KMS-11 (cell line): ENCODE results near the gene SHC2.

Source experiments
- H2AFZ ChIP-seq: fragments of 200-600 bp; sonication (generic); 2 replicates; pipeline ENCODE4 v1.6.1; 2016; ENCODE audit warnings: antibody characterized with exemption, mixed run types, low read depth
- H3K27ac ChIP-seq: fragments of 200-600 bp; sonication (generic); 2 replicates; pipeline ENCODE4 v1.6.1; 2016; ENCODE audit warnings: mild to moderate bottlenecking, mixed run types
- H3K27me3 ChIP-seq: fragments of 200-600 bp; sonication (generic); 2 replicates; pipeline ENCODE4 v1.6.1; 2017; ENCODE audit warnings: mild to moderate bottlenecking, low read depth, mixed run types, moderate library complexity; ENCODE audit not compliant: insufficient read depth
- H3K36me3 ChIP-seq: fragments of 200-600 bp; sonication (generic); 2 replicates; pipeline ENCODE4 v1.6.1; 2017; ENCODE audit warnings: mild to moderate bottlenecking, mixed run types; ENCODE audit not compliant: insufficient read depth
- H3K4me1 ChIP-seq: fragments of 200-600 bp; sonication (generic); 2 replicates; pipeline ENCODE4 v1.6.1; 2016; ENCODE audit warnings: mild to moderate bottlenecking, low read depth, mixed run types; ENCODE audit not compliant: poor library complexity, severe bottlenecking
- H3K4me2 ChIP-seq: fragments of 200-600 bp; sonication (generic); 2 replicates; pipeline ENCODE4 v1.7.0; 2016; ENCODE audit warnings: mild to moderate bottlenecking, mixed run types
- H3K4me3 ChIP-seq: fragments of 200-600 bp; sonication (generic); IDR thresholded peaks from 2 replicates; pipeline ENCODE4 v1.6.1; 2017; ENCODE audit warnings: low read depth, low read length, mixed read lengths; ENCODE audit not compliant: insufficient read depth
- H3K79me2 ChIP-seq: fragments of 200-600 bp; sonication (generic); 2 replicates; pipeline ENCODE4 v1.6.1; 2016; ENCODE audit warnings: low read depth, mixed run types; ENCODE audit not compliant: insufficient read depth
- H3K9ac ChIP-seq: fragments of 200-600 bp; sonication (generic); 2 replicates; pipeline ENCODE4 v1.6.1; 2016; ENCODE audit warnings: mild to moderate bottlenecking, mixed run types
- H4K20me1 ChIP-seq: fragments of 200-600 bp; sonication (generic); 2 replicates; pipeline ENCODE4 v1.6.1; 2016; ENCODE audit warnings: mild to moderate bottlenecking, mixed run types; ENCODE audit not compliant: insufficient read depth
- TF ChIP-seq, protein P1 (sequence below): fragments of 200-600 bp; sonication (generic); conservative IDR thresholded peaks from 2 replicates; pipeline ENCODE4 v1.6.1; 2017; ENCODE audit warnings: low read depth, mild to moderate bottlenecking, antibody characterized with exemption, low read length, moderate library complexity, mixed read lengths

The SHC2 gene, protein sequence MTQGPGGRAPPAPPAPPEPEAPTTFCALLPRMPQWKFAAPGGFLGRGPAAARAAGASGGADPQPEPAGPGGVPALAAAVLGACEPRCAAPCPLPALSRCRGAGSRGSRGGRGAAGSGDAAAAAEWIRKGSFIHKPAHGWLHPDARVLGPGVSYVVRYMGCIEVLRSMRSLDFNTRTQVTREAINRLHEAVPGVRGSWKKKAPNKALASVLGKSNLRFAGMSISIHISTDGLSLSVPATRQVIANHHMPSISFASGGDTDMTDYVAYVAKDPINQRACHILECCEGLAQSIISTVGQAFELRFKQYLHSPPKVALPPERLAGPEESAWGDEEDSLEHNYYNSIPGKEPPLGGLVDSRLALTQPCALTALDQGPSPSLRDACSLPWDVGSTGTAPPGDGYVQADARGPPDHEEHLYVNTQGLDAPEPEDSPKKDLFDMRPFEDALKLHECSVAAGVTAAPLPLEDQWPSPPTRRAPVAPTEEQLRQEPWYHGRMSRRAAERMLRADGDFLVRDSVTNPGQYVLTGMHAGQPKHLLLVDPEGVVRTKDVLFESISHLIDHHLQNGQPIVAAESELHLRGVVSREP

DNA sequence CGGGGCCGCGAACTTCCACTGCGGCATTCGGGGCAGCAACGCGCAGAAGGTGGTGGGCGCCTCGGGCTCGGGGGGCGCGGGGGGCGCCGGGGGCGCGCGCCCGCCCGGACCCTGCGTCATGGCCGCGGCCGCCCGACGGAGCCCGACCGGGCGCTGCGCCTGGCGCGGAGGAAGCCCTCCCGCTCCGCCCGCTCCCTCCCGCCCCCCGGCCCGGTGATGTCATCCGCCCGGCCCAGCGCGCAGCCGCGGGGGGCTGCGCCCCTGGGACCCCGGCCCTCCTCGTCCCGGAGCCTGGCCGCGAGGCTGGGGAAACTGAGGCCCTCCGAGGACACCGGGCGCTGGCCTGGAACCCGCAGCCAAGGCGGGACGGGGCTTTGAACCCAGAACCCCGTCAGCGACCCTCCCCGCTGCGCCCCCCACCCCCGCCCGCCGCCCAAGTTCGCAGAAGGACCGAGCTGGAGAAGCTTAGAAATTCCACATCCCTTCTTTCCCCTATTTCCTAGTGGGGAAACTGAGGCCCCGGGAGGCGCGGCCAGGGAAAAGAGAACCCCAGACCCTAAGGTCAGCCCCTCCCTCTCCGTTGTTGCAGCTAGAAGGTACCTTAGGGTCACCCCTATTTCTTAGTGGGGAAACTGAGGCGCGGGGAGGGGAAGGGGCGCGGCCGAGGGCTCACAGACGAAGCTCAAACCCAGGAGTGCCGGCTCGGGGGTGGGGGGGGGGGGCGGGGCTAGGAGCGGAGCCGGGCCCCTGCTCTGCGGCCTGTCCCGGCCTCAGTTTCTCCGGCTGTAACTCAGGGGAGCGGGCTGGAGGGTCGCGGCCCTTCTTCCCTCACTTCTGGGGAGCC, at the start of gene SHC2:
Gene SHC2 (minus strand): TSS at position 157 of the 844 bp plus-strand sequence. CDS start 37 bp downstream, at position 120.
- no peak within 1 kb of the TSS for H3K27ac ChIP-seq
- no peak within 1 kb of the TSS for H3K4me3 ChIP-seq
- H3K4me1 ChIP-seq = no peaks in the 10 kb centered on the region
- TF ChIP-seq, protein P1, sequence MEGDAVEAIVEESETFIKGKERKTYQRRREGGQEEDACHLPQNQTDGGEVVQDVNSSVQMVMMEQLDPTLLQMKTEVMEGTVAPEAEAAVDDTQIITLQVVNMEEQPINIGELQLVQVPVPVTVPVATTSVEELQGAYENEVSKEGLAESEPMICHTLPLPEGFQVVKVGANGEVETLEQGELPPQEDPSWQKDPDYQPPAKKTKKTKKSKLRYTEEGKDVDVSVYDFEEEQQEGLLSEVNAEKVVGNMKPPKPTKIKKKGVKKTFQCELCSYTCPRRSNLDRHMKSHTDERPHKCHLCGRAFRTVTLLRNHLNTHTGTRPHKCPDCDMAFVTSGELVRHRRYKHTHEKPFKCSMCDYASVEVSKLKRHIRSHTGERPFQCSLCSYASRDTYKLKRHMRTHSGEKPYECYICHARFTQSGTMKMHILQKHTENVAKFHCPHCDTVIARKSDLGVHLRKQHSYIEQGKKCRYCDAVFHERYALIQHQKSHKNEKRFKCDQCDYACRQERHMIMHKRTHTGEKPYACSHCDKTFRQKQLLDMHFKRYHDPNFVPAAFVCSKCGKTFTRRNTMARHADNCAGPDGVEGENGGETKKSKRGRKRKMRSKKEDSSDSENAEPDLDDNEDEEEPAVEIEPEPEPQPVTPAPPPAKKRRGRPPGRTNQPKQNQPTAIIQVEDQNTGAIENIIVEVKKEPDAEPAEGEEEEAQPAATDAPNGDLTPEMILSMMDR = no peak
- no peak within 1 kb of the TSS for H2AFZ ChIP-seq
- no peak within 1 kb of the TSS for H3K4me2 ChIP-seq
- peaks cover 2% of the 10 kb centered on the region; the same call in 1 of the 2 replicates for H3K27me3 ChIP-seq
- no peak within 1 kb of the TSS for H3K9ac ChIP-seq
- no peaks in the 10 kb centered on the region for H4K20me1 ChIP-seq
- no peaks in the 10 kb centered on the region for H3K79me2 ChIP-seq
- no peaks in the 10 kb centered on the region for H3K36me3 ChIP-seq

DNA sequence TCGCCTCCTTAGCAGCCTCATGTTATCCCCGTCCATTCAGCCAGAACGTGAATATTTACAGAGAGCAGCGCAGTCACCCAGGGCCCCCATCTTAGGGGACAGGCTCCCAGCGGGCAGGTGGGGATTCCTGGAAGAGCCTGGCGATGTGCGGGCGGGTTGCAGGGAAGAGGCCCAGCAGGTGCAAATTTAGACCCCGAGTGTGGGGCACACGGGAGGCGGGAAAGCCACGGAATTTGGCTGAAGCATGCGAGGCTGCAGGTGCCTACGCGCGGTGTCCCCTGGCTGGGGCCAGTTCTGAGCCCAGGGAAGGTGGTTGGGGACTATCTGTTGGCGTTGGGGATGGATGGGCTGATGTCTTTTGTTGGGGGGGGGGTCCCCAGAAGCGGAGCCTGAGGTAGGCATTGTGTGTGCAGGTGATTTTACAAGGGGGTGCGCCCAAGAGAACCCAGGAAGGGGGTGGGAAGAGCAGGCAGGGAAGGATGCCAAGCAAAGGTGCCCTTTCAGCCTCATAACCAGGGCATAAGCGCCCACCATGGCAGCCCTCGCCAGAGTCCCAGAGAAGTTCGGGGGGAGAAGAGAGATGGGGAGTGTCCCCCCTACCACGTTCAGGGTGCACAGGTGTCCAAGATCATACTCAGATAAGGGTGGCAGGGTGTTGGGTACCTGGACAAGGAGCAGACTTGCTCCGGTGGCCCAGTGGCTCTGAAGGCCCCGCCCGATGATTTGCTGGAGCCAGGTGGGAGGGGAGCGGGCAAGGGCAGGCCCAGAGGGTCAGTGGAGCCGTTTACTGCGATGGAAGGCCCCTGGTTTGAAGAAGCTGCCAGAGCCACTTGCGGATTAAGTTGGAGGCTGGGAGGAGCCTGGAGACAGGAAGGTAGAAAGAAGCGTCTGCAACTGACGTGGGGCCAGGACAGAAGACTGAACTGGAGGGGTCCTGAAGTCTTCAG, 47.6 kb upstream of the SHC2 start:
- peaks cover 12% of the 10 kb centered on the region; the same call in 1 of the 2 replicates for H3K79me2 ChIP-seq
- peak overlapping the region; percentile 96; the same call in 1 of the 2 replicates for H2AFZ ChIP-seq
- peaks cover 40% of the 10 kb centered on the region for H3K4me1 ChIP-seq

DNA sequence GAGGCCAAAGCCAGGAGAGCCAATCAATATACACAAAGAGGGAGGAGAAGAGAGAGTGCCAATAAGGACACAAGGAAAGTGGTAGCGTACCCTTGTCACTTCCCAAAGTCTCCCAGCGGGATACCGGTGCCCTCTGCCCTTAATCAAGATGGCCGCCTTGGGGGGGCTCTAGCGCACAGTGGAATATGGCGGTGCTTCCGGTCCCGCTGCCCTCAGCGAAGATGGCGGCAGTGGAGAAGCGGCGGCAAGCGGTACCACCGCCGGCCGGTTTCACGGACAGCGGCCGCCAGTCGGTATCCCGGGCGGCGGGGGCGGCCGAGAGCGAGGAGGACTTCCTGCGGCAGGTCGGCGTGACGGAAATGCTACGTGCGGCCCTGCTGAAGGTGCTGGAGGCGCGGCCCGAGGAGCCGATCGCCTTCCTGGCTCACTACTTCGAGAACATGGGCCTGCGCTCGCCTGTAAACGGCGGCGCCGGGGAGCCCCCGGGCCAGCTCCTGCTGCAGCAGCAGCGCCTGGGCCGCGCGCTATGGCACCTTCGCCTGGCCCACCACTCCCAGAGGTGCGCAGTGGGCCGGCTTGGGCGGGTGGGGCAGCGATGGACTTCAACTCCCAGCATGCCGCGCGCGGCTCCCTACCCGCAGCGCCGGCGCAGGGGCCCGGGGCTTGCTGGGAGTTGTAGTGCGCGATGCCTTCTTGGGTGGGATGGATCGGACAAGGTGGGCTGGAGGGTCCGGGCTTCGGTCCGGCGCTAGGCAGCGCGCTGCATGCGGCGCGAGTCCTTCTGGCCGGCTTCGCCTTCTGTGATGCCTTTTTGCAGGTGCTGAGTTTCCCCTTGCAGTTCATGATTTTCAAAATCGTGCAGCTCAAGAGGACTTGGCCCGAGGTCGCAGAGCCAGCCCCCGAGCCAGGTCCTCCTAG, 46.7 kb upstream of the SHC2 start, which contains the start of gene TPGS1:
Gene TPGS1 (plus strand): TSS at position 212 of the 918 bp plus-strand sequence. CDS start 10 bp downstream, at position 222.
- H2AFZ ChIP-seq = peak within 1 kb of the TSS; percentile 96
- H3K4me3 ChIP-seq = peak within 1 kb of the TSS; percentile 8
- H3K4me1 ChIP-seq = peaks cover 40% of the 10 kb centered on the region
- TF ChIP-seq, protein P1 = no peak
- no peaks in the 10 kb centered on the region for H3K36me3 ChIP-seq
- H3K79me2 ChIP-seq = peaks cover 12% of the 10 kb centered on the region; the same call in 1 of the 2 replicates
- H3K4me2 ChIP-seq = peak within 1 kb of the TSS; percentile 96
- peak within 1 kb of the TSS; percentile 96 for H3K9ac ChIP-seq
- peak within 1 kb of the TSS; percentile 98 for H3K27ac ChIP-seq
- no peaks in the 10 kb centered on the region for H4K20me1 ChIP-seq
- H3K27me3 ChIP-seq = peaks cover 6% of the 10 kb centered on the region; the same call in 1 of the 2 replicates

More for the DNA sequence above, 47.6 kb upstream of the SHC2 start:
- H4K20me1 ChIP-seq = no peaks in the 10 kb centered on the region
- peak overlapping the region; percentile 96 for H3K4me2 ChIP-seq
- TF ChIP-seq, protein P1 = no peak
- no peak overlapping the region for H3K27ac ChIP-seq
- H3K4me3 ChIP-seq = no peak overlapping the region
- H3K9ac ChIP-seq = peak overlapping the region; percentile 96; the same call in 1 of the 2 replicates
- H3K27me3 ChIP-seq = no peaks in the 10 kb centered on the region
- no peaks in the 10 kb centered on the region for H3K36me3 ChIP-seq
